ENCODE results near the gene KRT8. TPM values are rescaled to one million over a fixed set of nuclear protein-coding genes. Genes with fewer than 3 reads are reported as not detected.

Gene KRT8
- total RNA-seq, 2 donors from 2014 or later: 1,663 to 1,920 TPM

- H3K4me1 Mint-ChIP-seq: peaks cover 54% of the 10 kb centered on the region
- H3K4me3 ChIP-seq (ENCODE audit: low read length): peak overlapping the region; percentile 38
- H3K4me3 Mint-ChIP-seq: peak overlapping the region; percentile 17
- 39% methylated on average over 5 of the region's 7 CpGs; no CpG with 5 or more reads in 1 of the 2 experiments for whole genome bisulfite sequencing, 2 experiments (ENCODE audit: insufficient coverage in 1 of 2, insufficient read length in 1 of 2)
- peak; percentile 93 for DNase-seq
- no peaks in the 10 kb centered on the region for H3K27me3 ChIP-seq (ENCODE audit: control insufficient read depth, insufficient read depth, low read length, poor library complexity, severe bottlenecking)
- no peaks in the 10 kb centered on the region for H3K9me3 Mint-ChIP-seq
- TF ChIP-seq CTCF (conservative IDR thresholded peaks at IDR 0.05): no peak
- H3K27ac ChIP-seq (ENCODE audit: low read depth, low read length): peak overlapping the region; percentile 61
- H3K9ac ChIP-seq (ENCODE audit: extremely low read depth, low read length, poor library complexity, severe bottlenecking): peak overlapping the region; percentile 41
- peaks cover 21% of the 10 kb centered on the region for H3K4me1 ChIP-seq (ENCODE audit: control insufficient read depth, insufficient read depth, low read length)
- peaks cover 10% of the 10 kb centered on the region for H3K36me3 ChIP-seq (ENCODE audit: control insufficient read depth, insufficient read depth, low read length)
- peaks cover 12% of the 10 kb centered on the region for H3K36me3 Mint-ChIP-seq (ENCODE audit: low read depth)
- peak overlapping the region; percentile 89 for H3K27ac Mint-ChIP-seq
- H3K27me3 Mint-ChIP-seq (ENCODE audit: insufficient read depth): no peaks in the 10 kb centered on the region
- no peaks in the 10 kb centered on the region for H3K9me3 ChIP-seq (ENCODE audit: control insufficient read depth, low read length)
Observed at GRCh38 chr12:52907092-52907810, 2.4 kb upstream of the KRT8 start.

- no peak overlapping the region for H3K9ac ChIP-seq (ENCODE audit: extremely low read depth, low read length, poor library complexity, severe bottlenecking)
- peak; percentile 68 for DNase-seq
- peaks cover 20% of the 10 kb centered on the region for H3K36me3 ChIP-seq (ENCODE audit: control insufficient read depth, insufficient read depth, low read length)
- peaks cover 25% of the 10 kb centered on the region for H3K4me1 ChIP-seq (ENCODE audit: control insufficient read depth, insufficient read depth, low read length)
- H3K9me3 ChIP-seq (ENCODE audit: control insufficient read depth, low read length): no peaks in the 10 kb centered on the region
- Mint-ChIP-seq H3K36me3 (ENCODE audit: low read depth) (peaks cover 23% of the 10 kb centered on the region), H3K4me3 (peak overlapping the region; percentile 17), H3K27me3 (ENCODE audit: insufficient read depth) (no peaks in the 10 kb centered on the region), H3K27ac (peak overlapping the region; percentile 89), H3K9me3 (no peaks in the 10 kb centered on the region), H3K4me1 (peaks cover 62% of the 10 kb centered on the region)
- H3K27ac ChIP-seq (ENCODE audit: low read depth, low read length): no peak overlapping the region
- 80 to 100% methylated on average over 3 to 7 of the region's 7 CpGs for WGBS, 2 experiments (ENCODE audit: insufficient coverage in 1 of 2, insufficient read length in 1 of 2)
- no peak overlapping the region for H3K4me3 ChIP-seq (ENCODE audit: low read length)
- no peaks in the 10 kb centered on the region for H3K27me3 ChIP-seq (ENCODE audit: control insufficient read depth, insufficient read depth, low read length, poor library complexity, severe bottlenecking)
- TF ChIP-seq CTCF (conservative IDR thresholded peaks at IDR 0.05): no peak
Observed at GRCh38 chr12:52906191-52906601, 1.3 kb upstream of the KRT8 start.

- H3K36me3 Mint-ChIP-seq (ENCODE audit: low read depth): peaks cover 45% of the 10 kb centered on the region
- H3K27ac Mint-ChIP-seq: peak overlapping the region; percentile 96
- H3K4me3 Mint-ChIP-seq: peak overlapping the region; percentile 95
- peak overlapping the region; percentile 100 for H3K4me3 ChIP-seq (ENCODE audit: low read length)
- peak overlapping the region; percentile 100 for H3K9ac ChIP-seq (ENCODE audit: extremely low read depth, low read length, poor library complexity, severe bottlenecking)
- peak overlapping the region; percentile 42 for H3K27ac ChIP-seq (ENCODE audit: low read depth, low read length)
- WGBS, 2 experiments (ENCODE audit: insufficient coverage in 1 of 2, insufficient read length in 1 of 2): 1 to 3% methylated on average over 7 to 25 of the region's 31 CpGs
- no peaks in the 10 kb centered on the region for H3K9me3 Mint-ChIP-seq
- H3K4me1 Mint-ChIP-seq: peaks cover 50% of the 10 kb centered on the region
- peaks cover 26% of the 10 kb centered on the region for H3K4me1 ChIP-seq (ENCODE audit: control insufficient read depth, insufficient read depth, low read length)
- DNase-seq: peak; percentile 91
- peaks cover 41% of the 10 kb centered on the region for H3K36me3 ChIP-seq (ENCODE audit: control insufficient read depth, insufficient read depth, low read length)
- TF ChIP-seq CTCF (conservative IDR thresholded peaks at IDR 0.05): no peak
- H3K27me3 Mint-ChIP-seq (ENCODE audit: insufficient read depth): no peaks in the 10 kb centered on the region
- H3K9me3 ChIP-seq (ENCODE audit: control insufficient read depth, low read length): no peaks in the 10 kb centered on the region
- no peaks in the 10 kb centered on the region for H3K27me3 ChIP-seq (ENCODE audit: control insufficient read depth, insufficient read depth, low read length, poor library complexity, severe bottlenecking)
Observed at GRCh38 chr12:52903855-52904508, 894 bp downstream of the KRT8 start.

Data from endodermal cell (in vitro differentiated cells).